ENCODE data around the gene SLC8A3. TPM values are rescaled to one million over a fixed set of nuclear protein-coding genes. Genes with fewer than 3 reads are reported as not detected.

Gene SLC8A3
- polyA plus RNA-seq, 1 of the 3 experiments (the other 2 are of a cell fraction), result 0.26 TPM

DNA sequence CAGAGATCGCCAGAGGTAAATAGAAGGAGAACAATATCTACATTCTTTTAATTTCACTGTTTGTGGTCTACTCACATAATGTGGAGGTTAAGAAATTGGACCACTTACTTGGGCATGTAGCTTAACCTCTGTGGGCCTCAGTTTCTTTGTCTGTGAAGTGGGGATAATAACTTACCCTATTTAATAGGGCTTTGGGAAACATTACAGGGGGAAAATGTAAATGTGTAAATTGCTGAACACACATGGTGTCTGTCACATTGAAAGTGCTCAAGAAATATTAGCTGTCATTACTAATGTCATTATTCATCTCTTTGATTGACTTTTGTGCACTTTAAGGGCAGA is 140.5 kb downstream of the SLC8A3 start (continued):
- TF ChIP-seq TEAD4 (IDR thresholded peaks at IDR 0.05; ENCODE audit: borderline replicate concordance, insufficient read depth), result no peak
- no peak for TF ChIP-seq MXI1 (IDR thresholded peaks at IDR 0.05; ENCODE audit: low read depth, low read length)
- TF ChIP-seq GABPA (IDR thresholded peaks at IDR 0.05; ENCODE audit: low read depth), result no peak
- no peak for TF ChIP-seq FOXJ3 (CRISPR knock-in tag; IDR thresholded peaks at IDR 0.05)

DNA sequence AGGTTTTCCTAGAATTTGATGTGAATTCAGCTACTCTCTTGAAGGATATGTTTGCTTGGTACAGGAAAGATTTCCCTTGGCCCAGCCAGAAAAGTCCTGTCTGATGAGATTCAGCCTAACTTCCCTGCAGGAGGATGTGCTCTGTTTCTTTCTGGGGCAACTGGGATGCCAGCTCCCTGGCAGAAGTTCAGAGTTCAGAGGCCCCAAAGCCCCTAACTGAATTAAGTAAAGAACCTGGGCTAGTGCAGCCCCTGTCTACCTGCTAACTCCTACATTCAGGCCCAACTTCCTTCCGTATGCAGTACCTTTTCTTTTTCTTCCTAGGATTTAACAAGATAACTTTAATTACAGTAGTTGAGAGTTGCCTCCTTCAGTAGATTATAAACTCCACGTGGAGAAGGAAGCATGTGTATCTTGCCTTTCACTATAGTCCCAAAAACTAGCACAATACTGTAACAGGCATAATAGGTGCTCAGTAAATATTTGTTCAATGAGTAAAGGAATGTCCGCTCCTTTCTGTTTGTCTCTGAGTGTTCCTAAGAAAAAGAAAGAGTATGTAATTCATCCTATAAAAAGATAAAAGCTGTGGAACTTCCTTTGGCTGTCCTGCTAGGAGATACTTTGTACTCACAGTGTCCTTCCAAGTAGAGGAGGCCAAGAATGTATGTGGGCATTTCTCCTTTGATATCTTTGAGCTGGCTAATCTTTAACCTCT is 141.0 kb downstream of the SLC8A3 start:
- H3K27me3 ChIP-seq (ENCODE audit: insufficient read depth), result no peaks in the 10 kb centered on the region
- H4K20me1 ChIP-seq (ENCODE audit: insufficient read depth), result no peaks in the 10 kb centered on the region
- no peaks in the 10 kb centered on the region for H3K9me2 ChIP-seq
- no peaks in the 10 kb centered on the region for H3F3A ChIP-seq (replicated peaks; ENCODE audit: insufficient read depth)
- no peaks in the 10 kb centered on the region for H3K79me2 ChIP-seq (ENCODE audit: insufficient read depth)
- no peak overlapping the region for H2AFZ ChIP-seq (ENCODE audit: low read depth)
- WGBS (ENCODE audit: low lambda C conversion rate), result 32% methylated on average over 3 of the region's 3 CpGs
- H3K27ac ChIP-seq (ENCODE audit: low read depth in 2 of 2, low read length in 1 of 2), result no peak overlapping the region
- no peak for DNase-seq
- no peaks in the 10 kb centered on the region for H3K9me3 ChIP-seq
- no peak overlapping the region for H3K4me2 ChIP-seq
- POLR2A ChIA-PET, result no interaction called here
- H3K36me3 ChIP-seq (replicated peaks in 1 of 2; ENCODE audit: control insufficient read depth in 1 of 2, insufficient read depth in 2 of 2, low read length in 1 of 2), result no peaks in the 10 kb centered on the region
- H3K9ac ChIP-seq, result no peak overlapping the region
- peaks cover 0 to 18% of the 10 kb centered on the region in 2 experiments; a peak in 1 of 4 replicates for H3K4me1 ChIP-seq (ENCODE audit: control insufficient read depth in 1 of 2, insufficient read depth in 2 of 2, low read depth in 1 of 2, low read length in 1 of 2)
- CTCF ChIA-PET, result interaction anchor here (0.7 to 6.5 kb wide), 12 partner anchors 10 to 268 kb away, joined by 3 to 132 read pairs (median 8); partner anchors contain the start of gene SLC8A3
- TF ChIP-seq FOXJ3 (CRISPR knock-in tag; IDR thresholded peaks at IDR 0.05) (no peak), RXRA (IDR thresholded peaks at IDR 0.05; ENCODE audit: borderline replicate concordance, low read depth) (no peak)
- H3K4me3 ChIP-seq (ENCODE audit: low read depth in 2 of 2, low read length in 1 of 2), result no peak overlapping the region

DNA sequence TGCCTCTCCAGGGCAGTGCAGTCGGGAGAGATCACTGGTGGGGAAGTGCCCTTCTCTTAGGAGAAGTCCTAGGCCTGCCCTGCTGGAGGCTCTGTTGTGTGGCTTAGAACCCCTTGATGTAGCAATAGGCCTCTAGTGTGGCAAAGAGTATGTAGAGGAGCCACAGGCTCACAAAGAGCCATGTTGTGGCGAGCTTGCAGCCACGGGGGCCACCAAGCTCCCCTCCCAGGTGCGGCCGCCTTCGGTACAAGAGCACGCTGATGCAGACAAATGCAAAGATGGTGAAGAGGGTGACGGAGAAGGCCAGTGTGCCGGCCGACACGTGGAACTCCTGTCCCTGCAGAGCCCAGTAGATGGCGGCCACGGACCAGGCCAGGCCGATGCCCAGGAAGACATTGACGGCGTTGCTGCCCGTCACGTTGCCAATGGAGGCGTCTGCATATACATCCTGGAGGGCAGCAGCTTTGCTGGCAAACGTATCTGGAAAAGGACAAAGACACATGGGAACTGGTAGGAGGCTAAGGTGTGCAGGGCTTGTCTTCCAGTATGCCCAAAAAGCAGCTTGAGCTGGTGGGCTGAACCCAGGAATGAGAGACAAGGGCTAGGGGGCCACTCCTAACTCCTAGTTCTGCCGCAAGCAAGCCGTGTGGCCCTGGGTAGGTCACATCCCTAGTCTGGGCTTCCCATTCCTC is 142.8 kb downstream of the SLC8A3 start:
- WGBS (ENCODE audit: low lambda C conversion rate), result 38% methylated on average over 21 of the region's 22 CpGs
- no peak for TF ChIP-seq SIN3A (IDR thresholded peaks at IDR 0.05; ENCODE audit: borderline replicate concordance, low read depth, low read length)
- TF ChIP-seq RCOR1 (IDR thresholded peaks at IDR 0.05; ENCODE audit: low read length), result 0 out of 2 replicates have a peak, but pooled peaks have one; percentile 12
- TF ChIP-seq, protein P1, sequence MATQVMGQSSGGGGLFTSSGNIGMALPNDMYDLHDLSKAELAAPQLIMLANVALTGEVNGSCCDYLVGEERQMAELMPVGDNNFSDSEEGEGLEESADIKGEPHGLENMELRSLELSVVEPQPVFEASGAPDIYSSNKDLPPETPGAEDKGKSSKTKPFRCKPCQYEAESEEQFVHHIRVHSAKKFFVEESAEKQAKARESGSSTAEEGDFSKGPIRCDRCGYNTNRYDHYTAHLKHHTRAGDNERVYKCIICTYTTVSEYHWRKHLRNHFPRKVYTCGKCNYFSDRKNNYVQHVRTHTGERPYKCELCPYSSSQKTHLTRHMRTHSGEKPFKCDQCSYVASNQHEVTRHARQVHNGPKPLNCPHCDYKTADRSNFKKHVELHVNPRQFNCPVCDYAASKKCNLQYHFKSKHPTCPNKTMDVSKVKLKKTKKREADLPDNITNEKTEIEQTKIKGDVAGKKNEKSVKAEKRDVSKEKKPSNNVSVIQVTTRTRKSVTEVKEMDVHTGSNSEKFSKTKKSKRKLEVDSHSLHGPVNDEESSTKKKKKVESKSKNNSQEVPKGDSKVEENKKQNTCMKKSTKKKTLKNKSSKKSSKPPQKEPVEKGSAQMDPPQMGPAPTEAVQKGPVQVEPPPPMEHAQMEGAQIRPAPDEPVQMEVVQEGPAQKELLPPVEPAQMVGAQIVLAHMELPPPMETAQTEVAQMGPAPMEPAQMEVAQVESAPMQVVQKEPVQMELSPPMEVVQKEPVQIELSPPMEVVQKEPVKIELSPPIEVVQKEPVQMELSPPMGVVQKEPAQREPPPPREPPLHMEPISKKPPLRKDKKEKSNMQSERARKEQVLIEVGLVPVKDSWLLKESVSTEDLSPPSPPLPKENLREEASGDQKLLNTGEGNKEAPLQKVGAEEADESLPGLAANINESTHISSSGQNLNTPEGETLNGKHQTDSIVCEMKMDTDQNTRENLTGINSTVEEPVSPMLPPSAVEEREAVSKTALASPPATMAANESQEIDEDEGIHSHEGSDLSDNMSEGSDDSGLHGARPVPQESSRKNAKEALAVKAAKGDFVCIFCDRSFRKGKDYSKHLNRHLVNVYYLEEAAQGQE (IDR thresholded peaks at IDR 0.05; ENCODE audit: low read depth, low read length), result no peak
- no peak for TF ChIP-seq RFX5 (IDR thresholded peaks at IDR 0.05; ENCODE audit: low read length)
- peak; percentile 96 for TF ChIP-seq RAD21 (IDR thresholded peaks at IDR 0.05; ENCODE audit: low read length)
- peak; percentile 81 for TF ChIP-seq SMC3 (IDR thresholded peaks at IDR 0.05; ENCODE audit: low read depth, low read length)
- no peak for TF ChIP-seq TEAD4 (IDR thresholded peaks at IDR 0.05; ENCODE audit: borderline replicate concordance, insufficient read depth)
- TF ChIP-seq, protein P2, sequence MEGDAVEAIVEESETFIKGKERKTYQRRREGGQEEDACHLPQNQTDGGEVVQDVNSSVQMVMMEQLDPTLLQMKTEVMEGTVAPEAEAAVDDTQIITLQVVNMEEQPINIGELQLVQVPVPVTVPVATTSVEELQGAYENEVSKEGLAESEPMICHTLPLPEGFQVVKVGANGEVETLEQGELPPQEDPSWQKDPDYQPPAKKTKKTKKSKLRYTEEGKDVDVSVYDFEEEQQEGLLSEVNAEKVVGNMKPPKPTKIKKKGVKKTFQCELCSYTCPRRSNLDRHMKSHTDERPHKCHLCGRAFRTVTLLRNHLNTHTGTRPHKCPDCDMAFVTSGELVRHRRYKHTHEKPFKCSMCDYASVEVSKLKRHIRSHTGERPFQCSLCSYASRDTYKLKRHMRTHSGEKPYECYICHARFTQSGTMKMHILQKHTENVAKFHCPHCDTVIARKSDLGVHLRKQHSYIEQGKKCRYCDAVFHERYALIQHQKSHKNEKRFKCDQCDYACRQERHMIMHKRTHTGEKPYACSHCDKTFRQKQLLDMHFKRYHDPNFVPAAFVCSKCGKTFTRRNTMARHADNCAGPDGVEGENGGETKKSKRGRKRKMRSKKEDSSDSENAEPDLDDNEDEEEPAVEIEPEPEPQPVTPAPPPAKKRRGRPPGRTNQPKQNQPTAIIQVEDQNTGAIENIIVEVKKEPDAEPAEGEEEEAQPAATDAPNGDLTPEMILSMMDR (IDR thresholded peaks at IDR 0.05), result peak; percentile 47
- TF ChIP-seq MXI1 (IDR thresholded peaks at IDR 0.05; ENCODE audit: low read depth, low read length), result peak; percentile 74
- TF ChIP-seq FOXJ3 (CRISPR knock-in tag; IDR thresholded peaks at IDR 0.05), result no peak
- peak; percentile 15 for TF ChIP-seq CHD2 (IDR thresholded peaks at IDR 0.05; ENCODE audit: low read length, partially characterized antibody)
- TF ChIP-seq FOXM1 (IDR thresholded peaks at IDR 0.05; ENCODE audit: low read depth), result no peak
- H3K9me3 ChIP-seq, result no peaks in the 10 kb centered on the region
- POLR2A ChIA-PET, result no interaction called here
- H3K79me2 ChIP-seq (ENCODE audit: insufficient read depth), result no peaks in the 10 kb centered on the region
- DNase-seq, result peak; percentile 82
- H3K27ac ChIP-seq (ENCODE audit: low read depth in 2 of 2, low read length in 1 of 2), result peak overlapping the region in 1 of 2 experiments; percentile 40; a peak in 2 of 4 replicates
- H3K36me3 ChIP-seq (replicated peaks in 1 of 2; ENCODE audit: control insufficient read depth in 1 of 2, insufficient read depth in 2 of 2, low read length in 1 of 2), result no peaks in the 10 kb centered on the region
- peak overlapping the region in 1 of 2 experiments; percentile 39; a peak in 1 of 4 replicates for H3K4me3 ChIP-seq (ENCODE audit: low read depth in 2 of 2, low read length in 1 of 2)
- H4K20me1 ChIP-seq (ENCODE audit: insufficient read depth), result no peaks in the 10 kb centered on the region
- no peak overlapping the region for H3K9ac ChIP-seq
- no peaks in the 10 kb centered on the region for H3K27me3 ChIP-seq (ENCODE audit: insufficient read depth)
- peaks cover 0 to 18% of the 10 kb centered on the region in 2 experiments; a peak in 1 of 4 replicates for H3K4me1 ChIP-seq (ENCODE audit: control insufficient read depth in 1 of 2, insufficient read depth in 2 of 2, low read depth in 1 of 2, low read length in 1 of 2)
- no peaks in the 10 kb centered on the region for H3F3A ChIP-seq (replicated peaks; ENCODE audit: insufficient read depth)
- CTCF ChIA-PET, result interaction anchor here (0.6 to 6.5 kb wide), 40 partner anchors 9 to 667 kb away, joined by 3 to 132 read pairs (median 4); partner anchors contain the start of genes SLC8A3 and SMOC1
- H3K4me2 ChIP-seq, result no peak overlapping the region
- H2AFZ ChIP-seq (ENCODE audit: low read depth), result no peak overlapping the region
- H3K9me2 ChIP-seq, result no peaks in the 10 kb centered on the region

Data from SK-N-SH (cell line).